ENCODE data around the gene IER5L.

DNA sequence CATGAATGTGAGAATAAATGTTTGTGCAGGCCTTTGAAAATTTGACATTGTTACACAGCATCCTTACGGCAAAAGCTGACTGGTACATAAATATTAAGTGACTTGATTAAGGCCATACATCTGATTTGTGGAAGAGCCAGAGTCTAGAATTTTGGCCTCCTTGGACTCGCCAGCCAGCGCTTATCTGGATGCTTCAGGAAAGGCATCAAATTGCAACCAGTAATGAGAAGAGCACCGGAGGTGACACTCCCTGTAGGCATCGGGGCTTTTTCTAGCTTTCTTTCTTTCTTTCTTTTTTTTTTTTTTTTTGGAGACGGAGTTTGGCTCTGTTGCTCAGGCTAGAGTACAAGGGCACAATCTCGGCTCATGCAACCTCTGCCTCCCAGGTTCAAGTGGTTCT lies 13.2 kb upstream of the IER5L start:
- TF ChIP-seq RAD21 (IDR thresholded peaks at IDR 0.05; ENCODE audit: low read length), result no peak
- TF ChIP-seq, protein P1, sequence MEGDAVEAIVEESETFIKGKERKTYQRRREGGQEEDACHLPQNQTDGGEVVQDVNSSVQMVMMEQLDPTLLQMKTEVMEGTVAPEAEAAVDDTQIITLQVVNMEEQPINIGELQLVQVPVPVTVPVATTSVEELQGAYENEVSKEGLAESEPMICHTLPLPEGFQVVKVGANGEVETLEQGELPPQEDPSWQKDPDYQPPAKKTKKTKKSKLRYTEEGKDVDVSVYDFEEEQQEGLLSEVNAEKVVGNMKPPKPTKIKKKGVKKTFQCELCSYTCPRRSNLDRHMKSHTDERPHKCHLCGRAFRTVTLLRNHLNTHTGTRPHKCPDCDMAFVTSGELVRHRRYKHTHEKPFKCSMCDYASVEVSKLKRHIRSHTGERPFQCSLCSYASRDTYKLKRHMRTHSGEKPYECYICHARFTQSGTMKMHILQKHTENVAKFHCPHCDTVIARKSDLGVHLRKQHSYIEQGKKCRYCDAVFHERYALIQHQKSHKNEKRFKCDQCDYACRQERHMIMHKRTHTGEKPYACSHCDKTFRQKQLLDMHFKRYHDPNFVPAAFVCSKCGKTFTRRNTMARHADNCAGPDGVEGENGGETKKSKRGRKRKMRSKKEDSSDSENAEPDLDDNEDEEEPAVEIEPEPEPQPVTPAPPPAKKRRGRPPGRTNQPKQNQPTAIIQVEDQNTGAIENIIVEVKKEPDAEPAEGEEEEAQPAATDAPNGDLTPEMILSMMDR (IDR thresholded peaks at IDR 0.05), result no peak
- TF ChIP-seq RXRA (IDR thresholded peaks at IDR 0.05; ENCODE audit: borderline replicate concordance, low read depth), result no peak
- no peak for TF ChIP-seq POLR2AphosphoS5 (IDR thresholded peaks at IDR 0.05; ENCODE audit: low read depth, low read length)
- TF ChIP-seq EP300 (IDR thresholded peaks at IDR 0.05; ENCODE audit: borderline replicate concordance in 1 of 2, low read depth in 1 of 2, low read length in 1 of 2), result no peak
- no peak for TF ChIP-seq GATA2 (CRISPR knock-in tag; IDR thresholded peaks at IDR 0.05)
- TF ChIP-seq SMC3 (IDR thresholded peaks at IDR 0.05; ENCODE audit: low read depth, low read length), result no peak
- TF ChIP-seq, protein P2, sequence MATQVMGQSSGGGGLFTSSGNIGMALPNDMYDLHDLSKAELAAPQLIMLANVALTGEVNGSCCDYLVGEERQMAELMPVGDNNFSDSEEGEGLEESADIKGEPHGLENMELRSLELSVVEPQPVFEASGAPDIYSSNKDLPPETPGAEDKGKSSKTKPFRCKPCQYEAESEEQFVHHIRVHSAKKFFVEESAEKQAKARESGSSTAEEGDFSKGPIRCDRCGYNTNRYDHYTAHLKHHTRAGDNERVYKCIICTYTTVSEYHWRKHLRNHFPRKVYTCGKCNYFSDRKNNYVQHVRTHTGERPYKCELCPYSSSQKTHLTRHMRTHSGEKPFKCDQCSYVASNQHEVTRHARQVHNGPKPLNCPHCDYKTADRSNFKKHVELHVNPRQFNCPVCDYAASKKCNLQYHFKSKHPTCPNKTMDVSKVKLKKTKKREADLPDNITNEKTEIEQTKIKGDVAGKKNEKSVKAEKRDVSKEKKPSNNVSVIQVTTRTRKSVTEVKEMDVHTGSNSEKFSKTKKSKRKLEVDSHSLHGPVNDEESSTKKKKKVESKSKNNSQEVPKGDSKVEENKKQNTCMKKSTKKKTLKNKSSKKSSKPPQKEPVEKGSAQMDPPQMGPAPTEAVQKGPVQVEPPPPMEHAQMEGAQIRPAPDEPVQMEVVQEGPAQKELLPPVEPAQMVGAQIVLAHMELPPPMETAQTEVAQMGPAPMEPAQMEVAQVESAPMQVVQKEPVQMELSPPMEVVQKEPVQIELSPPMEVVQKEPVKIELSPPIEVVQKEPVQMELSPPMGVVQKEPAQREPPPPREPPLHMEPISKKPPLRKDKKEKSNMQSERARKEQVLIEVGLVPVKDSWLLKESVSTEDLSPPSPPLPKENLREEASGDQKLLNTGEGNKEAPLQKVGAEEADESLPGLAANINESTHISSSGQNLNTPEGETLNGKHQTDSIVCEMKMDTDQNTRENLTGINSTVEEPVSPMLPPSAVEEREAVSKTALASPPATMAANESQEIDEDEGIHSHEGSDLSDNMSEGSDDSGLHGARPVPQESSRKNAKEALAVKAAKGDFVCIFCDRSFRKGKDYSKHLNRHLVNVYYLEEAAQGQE (IDR thresholded peaks at IDR 0.05; ENCODE audit: low read depth, low read length), result no peak
- TF ChIP-seq RFX5 (IDR thresholded peaks at IDR 0.05; ENCODE audit: low read length), result no peak
- TF ChIP-seq, protein P3, sequence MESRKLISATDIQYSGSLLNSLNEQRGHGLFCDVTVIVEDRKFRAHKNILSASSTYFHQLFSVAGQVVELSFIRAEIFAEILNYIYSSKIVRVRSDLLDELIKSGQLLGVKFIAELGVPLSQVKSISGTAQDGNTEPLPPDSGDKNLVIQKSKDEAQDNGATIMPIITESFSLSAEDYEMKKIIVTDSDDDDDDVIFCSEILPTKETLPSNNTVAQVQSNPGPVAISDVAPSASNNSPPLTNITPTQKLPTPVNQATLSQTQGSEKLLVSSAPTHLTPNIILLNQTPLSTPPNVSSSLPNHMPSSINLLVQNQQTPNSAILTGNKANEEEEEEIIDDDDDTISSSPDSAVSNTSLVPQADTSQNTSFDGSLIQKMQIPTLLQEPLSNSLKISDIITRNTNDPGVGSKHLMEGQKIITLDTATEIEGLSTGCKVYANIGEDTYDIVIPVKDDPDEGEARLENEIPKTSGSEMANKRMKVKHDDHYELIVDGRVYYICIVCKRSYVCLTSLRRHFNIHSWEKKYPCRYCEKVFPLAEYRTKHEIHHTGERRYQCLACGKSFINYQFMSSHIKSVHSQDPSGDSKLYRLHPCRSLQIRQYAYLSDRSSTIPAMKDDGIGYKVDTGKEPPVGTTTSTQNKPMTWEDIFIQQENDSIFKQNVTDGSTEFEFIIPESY (IDR thresholded peaks at IDR 0.05; ENCODE audit: borderline replicate concordance, low read depth), result no peak

Measured in SK-N-SH (cell line).